Stimulated activated CD4-positive, alpha-beta T cell treated with anti-CD3 and anti-CD28 coated beads, Interleukin-15, amount 100 ng/mL, for 1 hour (primary cell): ENCODE data around the gene MCRIP2.

ENCODE experiments used
- DNase-seq, 2 donors: peaks; one replicate each; pipeline ENCODE4 v3.0.0-alpha.2; 2020; ENCODE audit warnings: low read depth in 1 of 2, low spot score in 1 of 2

Gene MCRIP2

DNA sequence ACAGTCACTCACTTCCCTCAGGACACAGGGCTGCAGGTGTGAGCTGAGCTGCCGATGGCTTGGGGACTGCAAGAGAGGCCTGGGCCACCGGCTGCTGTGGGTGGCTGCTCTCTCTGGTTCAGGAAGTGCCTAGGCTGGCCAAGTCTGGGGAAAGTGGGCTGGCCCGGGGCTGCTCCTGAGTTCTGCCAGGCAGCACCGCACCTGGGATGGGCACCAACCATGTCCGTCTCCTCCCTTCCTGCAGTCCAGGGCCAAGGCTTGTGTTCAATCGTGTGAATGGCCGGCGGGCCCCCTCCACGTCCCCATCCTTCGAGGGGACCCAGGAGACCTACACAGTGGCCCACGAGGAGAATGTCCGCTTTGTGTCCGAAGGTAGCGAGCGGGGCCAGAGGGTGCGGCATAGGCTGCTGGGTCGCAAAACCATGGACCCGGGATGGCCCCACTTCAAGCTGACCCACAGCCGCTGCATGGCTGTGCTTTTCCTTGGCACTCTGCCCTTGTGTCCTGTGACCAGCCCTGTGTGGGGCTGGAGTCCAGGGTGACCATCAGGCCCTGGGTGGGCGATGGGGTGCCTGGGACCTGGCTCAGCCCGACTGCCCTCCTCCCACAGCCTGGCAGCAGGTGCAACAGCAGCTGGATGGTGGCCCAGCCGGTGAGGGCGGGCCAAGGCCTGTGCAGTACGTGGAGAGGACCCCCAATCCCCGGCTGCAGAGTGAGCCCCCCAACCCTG is 5.7 kb downstream of the MCRIP2 start:
- no peak for DNase-seq

DNA sequence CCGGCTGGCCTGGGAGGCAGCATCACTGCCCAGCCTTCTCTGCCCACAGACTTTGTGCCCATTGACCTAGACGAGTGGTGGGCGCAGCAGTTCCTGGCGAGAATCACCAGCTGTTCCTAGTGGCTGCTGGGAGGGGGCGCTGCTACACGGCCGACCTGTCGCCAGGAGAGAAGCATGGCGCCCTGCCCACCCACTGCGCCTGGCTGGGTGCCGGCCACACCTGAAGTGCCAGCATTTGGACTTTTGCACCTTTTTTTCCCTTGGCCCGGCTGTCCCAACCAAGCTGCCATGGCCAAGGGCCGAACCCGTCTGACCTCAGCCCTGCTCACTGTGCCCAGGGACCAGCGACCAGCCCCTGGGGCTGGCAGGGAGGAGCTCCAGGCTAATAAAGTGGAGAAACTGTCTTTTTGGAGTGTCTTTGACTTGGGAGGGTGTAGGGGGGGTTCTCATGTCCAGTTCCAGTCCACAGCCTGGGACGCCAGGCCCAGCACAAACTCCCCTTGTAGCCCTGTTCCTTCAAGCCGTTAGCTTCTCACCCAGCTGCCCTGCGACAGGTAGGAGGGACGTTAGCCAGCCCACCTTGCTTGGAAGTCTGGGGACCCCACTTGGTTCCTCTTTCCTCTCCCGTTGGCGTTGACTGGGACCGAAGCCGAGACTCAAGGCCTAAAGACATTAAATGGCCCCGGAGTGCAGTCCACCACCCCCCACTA is 6.6 kb downstream of the MCRIP2 start:
- peak in 1 of 2 donors; percentile 27 for DNase-seq

DNA sequence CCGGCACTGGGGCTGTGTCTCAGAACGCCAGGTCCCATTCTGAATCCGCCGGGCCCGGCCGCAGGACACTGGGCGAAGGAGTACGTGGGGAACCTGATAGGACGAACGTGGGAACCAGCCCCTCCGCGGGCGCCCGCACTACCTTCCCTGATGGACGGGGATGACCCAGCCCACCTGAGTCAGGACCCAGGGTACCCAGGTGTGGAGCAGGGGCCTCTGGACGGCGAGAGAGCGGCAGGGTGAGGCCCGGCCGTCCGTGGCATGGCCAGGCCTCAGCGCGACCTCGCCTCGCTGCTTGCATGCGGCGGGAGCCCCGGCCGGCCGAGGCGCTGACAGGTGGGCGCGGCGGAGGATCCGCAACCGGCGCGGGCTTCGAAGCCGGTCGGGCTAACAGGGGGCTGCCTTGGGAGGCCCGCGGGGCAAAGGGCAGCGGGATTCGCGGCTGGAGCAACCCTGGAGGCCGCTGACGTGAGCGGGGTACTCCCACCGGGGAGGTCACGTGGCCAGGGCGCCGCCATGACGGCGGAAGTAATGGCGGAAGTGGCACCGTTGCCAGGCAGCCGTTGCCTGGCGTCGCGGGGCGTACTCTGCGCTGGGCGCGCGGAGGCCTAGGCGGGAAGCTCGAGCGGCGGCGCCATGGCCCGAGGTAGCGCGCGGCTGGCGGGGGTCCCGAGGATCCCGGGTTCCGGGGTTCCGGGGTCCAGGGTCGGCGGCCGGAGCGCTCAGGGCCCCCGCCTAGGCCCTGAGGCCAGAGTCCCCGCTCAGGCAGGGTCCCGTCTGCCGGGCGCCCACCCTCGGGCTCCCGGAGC is 7.4 kb downstream of the MCRIP2 start, which contains the start of gene WDR90:
Gene WDR90 (plus strand): TSS at position 585 of the 809 bp plus-strand sequence. CDS start 52 bp downstream, at position 637.
- DNase-seq = peak; percentile 80 to 91

DNA sequence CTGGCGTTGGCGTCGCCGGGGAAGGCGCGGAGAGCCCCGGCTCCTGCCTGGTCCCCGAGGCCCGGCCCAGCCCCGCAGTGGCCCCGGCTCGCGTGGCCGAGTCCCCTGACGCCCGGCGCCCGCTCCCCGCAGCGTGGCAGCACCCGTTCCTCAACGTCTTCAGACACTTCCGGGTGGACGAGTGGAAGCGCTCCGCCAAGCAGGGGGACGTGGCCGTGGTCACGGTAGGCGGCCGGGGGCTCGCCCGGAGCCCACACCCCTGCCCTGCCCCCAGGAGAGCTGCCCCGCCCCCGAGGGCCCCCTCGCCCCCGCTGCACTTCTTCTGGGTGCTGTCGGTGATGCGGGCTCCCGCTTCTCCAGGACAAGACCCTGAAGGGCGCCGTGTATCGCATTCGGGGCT is 8.0 kb downstream of the MCRIP2 start:
- DNase-seq = no peak

DNA sequence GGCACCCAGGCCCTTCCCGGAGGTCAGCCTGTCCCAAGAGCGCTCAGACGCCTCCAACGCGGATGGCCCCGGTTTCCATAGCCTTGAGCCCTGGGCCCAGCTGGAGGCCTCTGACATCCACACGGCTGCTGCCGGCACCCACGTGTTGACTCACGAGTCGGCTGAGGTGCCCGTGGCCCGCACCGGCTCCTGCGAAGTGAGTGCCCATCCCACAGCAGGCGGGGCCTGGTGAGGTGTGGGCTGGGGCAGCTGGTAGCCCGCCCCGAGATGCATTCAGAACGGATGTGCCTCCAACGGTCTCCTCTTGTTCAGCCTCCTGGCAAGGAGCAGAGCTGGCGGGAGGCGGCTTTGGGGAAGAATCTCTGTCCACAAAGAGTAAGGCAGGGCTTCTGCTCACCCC is 10.2 kb downstream of the MCRIP2 start:
- DNase-seq = no peak

DNA sequence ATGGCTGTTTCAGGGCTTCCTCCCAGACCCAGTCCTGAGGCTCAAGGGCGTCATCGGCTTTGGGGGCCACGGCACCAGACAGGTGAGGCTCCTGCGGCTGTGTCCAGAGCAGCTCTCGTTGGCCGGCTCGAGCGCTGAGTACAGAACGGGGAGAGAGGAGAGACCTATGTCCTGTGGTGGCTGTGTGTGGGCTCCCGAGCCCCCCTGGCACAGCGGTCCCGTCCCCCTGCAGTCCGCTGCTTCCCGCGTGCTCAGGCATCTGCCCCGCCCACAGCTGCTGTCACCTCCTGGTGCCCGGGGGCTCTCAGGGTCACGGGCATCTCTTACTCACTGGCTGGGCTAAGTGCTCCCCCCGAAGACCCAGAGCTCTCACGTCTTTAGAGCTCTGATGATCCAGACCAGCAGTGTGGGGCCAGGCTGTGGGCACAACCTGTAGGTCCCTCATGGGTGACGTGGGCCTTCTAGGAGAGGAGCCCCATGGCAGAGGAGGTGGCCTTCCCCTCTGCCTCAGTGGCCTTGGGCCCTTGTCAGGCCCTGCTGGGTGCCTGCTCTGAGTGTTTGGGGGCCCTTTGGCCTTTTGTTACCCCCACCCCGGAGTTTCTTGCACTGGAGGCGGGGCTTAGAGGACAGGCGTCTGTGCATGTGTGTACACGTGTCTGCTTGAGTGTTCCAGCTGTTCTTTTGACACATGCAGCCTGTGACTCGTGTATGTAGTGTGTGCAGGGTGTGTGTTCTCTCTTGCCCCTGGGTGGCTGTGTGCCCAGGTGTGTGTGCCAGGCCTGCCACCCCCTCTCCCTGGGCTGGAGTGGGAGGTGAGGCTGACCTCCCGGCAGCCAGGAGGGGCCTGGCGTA is 11.1 kb downstream of the MCRIP2 start:
- no peak for DNase-seq

DNA sequence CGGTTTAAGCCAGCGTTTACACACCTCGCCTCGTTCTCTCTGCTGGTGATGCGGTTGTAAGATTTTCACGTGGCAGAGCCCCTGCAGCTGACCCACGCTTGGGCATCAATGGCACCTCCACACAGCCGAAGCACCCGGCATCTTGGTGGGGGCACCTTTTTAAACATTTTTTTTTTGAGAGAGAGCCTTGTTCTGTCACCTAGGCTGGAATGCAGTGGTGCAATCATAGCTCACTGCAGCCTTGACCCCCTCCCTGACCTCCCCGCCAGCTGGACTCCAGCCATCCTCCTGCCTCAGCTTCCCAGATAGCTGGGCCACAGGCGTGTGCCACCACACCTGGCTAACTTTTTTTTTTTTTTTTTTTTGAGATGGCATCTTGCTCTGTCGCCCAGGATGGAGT is 12.4 kb downstream of the MCRIP2 start:
- no peak for DNase-seq

DNA sequence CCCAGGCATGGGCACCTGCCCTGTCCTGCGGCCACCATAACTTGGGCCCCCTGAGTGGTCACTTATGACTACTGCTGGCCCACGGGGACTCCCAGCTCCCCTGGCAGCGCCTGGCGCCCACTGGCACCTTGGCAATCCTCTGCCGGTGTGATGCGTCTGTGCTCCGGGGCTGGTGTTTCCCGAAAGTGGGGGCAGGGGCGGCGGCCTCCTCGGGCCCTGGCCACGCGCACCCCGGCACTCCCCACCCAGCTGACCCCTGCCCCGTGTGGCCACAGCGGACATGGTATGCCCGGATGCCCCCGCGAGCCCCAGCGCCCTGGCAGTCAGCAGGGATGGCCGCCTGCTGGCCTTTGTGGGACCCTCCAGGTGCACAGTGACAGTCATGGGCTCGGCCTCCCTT is 15.9 kb downstream of the MCRIP2 start:
- DNase-seq = no peak

DNA sequence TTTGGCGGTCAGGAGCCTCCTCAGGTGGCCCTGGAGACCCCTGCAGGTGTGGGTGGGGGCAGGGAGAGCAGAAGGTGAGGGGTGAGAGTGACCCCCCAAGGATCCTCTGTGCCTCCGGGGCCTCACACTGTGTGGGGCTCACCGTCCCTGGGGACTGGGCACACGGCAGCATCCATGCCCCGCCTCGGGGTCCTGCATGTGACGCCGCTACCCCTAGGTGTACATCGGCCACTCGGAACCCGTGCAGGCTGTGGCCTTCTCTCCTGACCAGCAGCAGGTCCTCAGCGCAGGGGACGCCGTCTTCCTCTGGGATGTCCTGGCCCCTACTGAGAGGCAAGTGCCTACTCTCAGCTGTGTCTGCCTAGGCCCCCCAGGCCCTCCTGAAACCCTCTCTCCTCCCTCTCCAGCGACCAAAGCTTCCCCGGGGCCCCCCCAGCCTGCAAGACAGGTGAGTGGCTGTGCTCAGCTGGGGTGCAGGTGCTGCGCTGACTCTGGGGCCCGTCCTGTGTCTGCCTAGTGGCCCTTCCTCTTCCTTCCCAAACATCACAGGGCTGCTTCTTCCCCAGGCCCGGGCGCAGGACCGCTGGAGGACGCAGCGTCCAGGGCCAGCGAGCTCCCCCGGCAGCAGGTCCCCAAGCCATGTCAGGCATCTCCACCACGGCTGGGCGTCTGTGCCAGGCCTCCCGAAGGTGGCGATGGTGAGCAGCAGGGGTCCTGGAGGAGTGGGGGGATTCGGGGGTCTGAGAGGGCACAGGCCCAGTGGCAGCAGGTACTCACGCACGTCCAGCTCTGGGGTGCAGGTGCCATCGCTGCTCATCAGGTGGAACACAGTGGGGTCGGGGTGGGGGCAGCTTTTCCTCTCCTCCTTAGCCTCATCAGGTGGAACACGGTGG is 17.3 kb downstream of the MCRIP2 start:
- DNase-seq = no peak

DNA sequence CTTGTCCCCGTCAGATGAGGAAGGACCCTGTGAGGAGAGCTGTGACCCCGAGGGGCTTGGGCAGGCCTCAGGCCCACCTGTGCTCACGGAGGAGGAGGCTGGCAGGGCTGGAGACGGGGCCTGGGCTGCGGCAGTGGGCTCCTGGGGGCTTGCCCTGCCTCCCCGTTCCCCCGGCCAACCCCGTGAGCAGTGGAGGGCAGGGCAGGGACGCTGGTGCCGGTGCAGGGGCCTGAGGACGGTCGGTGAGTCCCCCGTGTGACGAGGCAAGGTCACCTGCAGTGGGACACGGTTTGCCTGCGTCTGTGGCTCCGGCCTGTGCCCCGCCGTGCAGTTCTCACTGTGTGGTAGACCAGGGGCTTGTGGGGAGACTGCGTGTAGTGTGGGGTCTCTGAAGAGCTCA is 18.0 kb downstream of the MCRIP2 start:
- DNase-seq = no peak

DNA sequence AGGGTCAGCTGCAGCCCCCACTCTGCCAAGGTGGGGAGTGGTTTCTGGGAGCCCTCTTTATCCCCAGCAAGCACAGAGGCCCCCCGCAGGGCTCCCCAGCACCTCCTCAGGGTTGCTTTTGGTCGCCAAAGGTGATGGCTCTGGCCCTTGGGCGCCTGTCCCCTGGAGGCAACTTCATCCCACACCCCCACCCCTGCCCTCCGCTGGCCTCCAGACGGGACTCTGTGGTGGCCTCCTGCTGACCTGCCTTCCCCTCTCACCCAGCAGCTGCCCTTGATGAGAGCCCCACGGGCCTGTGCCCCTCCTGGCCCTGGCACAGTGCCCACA is 18.5 kb downstream of the MCRIP2 start:
- no peak for DNase-seq

DNA sequence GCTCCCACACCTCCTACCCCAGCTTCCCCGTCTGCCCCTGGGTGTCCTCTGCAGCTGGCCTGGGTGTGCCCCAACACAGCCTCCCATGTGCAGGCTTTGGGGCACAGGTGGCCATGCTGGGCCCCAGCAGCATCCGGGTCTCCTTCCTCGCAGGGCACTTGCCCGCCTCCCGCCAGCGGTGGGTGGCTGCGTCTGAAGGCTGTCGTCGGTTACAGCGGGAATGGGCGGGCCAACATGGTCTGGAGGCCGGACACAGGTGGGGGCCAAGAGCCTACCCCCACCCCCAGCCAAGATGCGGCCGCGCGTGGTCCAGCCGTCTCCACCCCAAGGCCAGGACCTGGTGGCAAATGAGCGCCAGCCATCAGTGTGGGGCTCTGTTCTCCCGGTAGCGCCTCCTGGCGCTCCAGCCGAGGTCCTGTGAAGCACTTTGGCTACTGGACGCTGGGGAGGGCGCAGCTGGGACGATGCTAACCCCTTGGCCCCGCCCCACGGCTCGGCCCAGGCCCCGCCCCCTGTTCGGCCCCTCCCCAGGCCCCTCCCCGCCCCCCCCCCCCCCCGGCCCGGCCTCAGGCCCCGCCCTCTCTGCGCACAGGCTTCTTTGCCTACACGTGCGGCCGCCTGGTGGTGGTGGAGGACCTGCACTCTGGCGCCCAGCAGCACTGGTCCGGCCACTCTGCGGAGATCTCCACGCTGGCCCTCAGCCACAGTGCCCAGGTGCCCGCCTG is 19.0 kb downstream of the MCRIP2 start:
- peak; percentile 17 to 55 for DNase-seq

DNA sequence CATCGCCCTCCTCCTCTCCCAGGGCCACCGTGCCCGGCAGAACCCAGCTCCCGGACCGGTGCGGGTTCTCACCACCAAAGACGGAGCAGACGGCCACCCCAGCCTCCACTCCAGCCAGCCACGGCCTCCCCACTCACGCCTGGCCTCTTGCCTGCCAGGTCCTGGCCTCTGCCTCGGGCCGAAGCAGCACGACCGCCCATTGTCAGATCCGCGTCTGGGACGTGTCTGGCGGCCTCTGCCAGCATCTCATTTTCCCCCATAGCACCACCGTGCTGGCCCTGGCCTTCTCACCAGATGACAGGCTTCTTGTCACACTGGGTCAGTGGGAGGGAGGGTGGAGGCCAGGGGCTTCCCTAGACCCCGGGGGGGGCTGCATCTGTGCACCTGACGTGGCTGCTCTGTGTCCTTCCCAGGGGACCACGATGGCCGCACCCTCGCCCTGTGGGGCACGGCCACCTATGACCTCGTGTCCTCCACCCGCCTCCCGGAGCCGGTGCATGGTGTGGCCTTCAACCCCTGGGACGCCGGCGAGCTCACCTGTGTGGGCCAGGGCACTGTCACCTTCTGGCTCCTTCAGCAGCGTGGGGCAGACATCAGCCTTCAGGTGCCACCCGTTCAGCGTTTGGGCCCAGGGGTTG is 19.7 kb downstream of the MCRIP2 start:
- no peak for DNase-seq

DNA sequence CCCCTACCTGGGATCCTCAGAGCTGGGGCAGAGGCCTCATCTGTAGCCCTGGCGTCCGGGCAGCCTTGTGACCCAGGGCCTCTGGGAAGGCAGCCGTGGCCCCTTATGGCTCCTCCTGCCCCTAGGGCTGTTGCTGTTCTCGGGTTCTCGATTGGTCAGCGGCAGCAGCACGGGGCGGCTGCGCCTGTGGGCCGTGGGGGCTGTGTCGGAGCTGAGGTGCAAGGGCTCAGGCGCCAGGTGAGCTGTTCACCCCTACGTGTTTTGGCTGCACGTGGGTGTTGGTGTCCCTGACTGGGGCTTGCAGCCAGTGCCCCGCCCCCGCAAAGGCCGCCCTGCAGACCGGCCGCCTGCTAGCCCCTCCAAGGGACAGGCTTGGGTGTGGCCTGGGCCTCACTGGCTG is 20.5 kb downstream of the MCRIP2 start:
- no peak for DNase-seq

DNA sequence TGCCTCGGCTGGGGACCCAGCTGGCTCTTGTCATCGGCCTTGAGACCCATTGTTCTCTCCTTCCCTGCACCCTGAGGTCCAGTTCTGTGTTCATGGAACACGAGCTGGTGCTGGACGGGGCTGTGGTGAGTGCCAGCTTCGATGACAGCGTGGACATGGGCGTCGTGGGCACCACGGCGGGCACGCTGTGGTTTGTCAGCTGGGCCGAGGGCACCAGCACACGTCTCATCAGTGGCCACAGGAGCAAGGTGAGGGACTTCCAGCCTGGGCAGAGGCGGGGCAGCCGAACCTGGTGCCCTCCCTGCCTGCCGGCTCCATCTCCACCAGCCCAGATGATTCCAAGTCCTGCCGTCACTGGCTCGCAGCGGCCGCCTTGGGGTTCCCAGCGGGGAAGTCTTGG is 21.0 kb downstream of the MCRIP2 start:
- DNase-seq = no peak

DNA sequence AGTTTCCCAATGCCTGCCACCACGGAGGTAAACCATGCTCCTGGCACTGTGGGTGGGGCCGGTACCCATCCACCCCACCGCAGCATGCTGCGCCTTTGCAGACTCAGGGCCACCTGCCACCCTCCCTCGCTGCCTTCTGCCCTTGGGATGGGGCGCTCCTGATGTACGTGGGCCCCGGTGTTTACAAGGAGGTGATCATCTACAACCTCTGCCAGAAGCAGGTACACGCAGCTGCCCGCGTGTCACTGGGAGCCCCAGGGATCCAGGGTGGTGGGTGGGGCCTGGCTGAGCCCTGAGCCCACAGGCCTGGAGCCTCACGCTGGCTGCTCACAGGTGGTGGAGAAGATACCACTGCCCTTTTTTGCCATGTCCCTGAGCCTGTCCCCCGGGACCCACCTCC is 24.9 kb downstream of the MCRIP2 start:
- no peak for DNase-seq

DNA sequence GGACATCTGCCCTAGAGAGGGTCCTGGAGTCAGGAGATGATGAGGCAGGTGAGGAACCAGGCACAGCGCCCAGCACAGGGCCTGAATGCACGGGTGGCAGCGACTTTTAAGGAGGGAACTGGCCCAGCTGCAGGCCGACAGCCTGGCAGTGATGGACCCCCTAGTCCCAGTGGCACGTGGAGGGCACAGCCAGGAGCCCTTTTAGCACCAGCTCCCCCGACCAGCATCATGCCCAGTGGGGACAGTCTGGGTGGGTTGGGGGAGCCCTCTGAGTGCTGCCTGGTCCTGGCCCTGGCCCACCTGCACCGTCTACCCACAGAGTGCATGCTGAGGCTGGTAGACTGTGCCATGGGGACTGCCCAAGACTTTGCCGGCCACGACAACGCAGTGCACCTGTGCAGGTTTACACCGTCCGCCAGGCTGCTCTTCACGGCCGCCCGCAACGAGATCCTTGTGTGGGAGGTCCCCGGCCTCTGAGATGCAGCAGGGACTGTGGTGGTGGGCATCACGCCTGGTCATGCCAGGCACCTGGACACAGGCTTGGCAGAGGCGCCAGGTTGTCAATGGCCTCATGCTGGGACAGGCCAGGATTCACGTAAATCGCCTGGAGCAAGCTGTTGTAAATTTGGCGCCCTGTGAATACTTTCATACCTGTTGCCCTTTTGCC is 25.6 kb downstream of the MCRIP2 start:
- DNase-seq = no peak

DNA sequence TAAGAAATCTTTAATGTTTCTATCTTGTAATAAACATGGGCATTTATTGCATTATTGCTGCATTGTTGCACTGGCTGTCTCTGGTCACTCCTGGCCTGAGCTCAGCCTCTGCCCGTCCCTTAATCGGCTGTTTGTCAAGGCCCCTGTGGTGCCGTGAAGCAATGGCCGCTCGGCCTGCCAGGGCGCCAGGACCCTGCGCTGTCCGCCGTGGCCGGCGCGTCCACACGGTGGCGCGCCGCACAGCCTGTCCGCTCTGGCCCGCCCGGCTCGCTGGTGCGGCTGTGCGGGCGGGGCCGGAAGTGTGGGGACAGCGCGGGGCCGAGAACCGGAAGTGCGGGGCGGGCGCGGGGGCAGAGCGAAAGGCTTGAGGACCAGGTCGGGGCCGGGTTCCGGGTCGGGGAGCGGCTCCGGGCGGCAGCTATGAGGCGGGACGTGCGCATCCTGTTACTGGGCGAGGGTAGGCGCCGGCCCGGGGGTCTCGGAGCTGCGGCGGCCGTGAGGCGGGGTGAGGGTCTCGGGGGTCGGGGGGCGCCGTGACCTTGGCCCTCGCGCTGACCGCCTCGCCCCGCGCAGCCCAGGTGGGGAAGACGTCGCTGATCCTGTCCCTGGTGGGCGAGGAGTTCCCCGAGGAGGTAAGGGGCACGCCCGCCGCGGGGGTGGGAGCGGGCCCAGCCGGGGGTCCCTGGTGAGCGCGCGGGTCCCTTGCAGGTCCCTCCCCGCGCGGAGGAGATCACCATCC is 26.3 kb downstream of the MCRIP2 start, which contains the start of gene RHOT2:
Gene RHOT2 (plus strand): TSS at position 353 of the 739 bp plus-strand sequence. CDS start 68 bp downstream, at position 421.
- DNase-seq = peak; percentile 85 to 94
